Neural cell (in vitro differentiated cells): ENCODE data around the gene DAD1.

Experiments used
- EP300 ChIP-seq: fragments of 450-650 bp; conservative IDR thresholded peaks from 2 replicates; pipeline ENCODE4 v1.6.1; 2014; ENCODE audit warnings: antibody characterized with exemption, mild to moderate bottlenecking, moderate library complexity; ENCODE audit not compliant: poor library complexity, severe bottlenecking
- EZH2 ChIP-seq: fragments of 200-600, 300-800 bp; shearing (Covaris generic), sonication (generic); IDR thresholded peaks from 2 replicates; pipeline ENCODE4 v1.6.1; 2014; ENCODE audit warnings: antibody characterized with exemption, low read length, borderline replicate concordance, mild to moderate bottlenecking; ENCODE audit not compliant: insufficient read depth, poor library complexity, severe bottlenecking
- MXI1 ChIP-seq: fragments of 450-650 bp; conservative IDR thresholded peaks from 2 replicates; pipeline ENCODE4 v1.6.1; 2014; ENCODE audit warnings: antibody characterized with exemption, mild to moderate bottlenecking; ENCODE audit not compliant: poor library complexity, severe bottlenecking
- POLR2AphosphoS5 ChIP-seq: IDR thresholded peaks from 2 replicates; pipeline ENCODE4 v1.6.1; 2012
- RAD21 ChIP-seq: fragments of 450-650 bp; conservative IDR thresholded peaks from 2 replicates; pipeline ENCODE4 v1.6.1; 2014; ENCODE audit warnings: antibody characterized with exemption, mild to moderate bottlenecking, moderate library complexity
- REST ChIP-seq: IDR thresholded peaks from 2 replicates; pipeline ENCODE4 v1.6.1; 2012; ENCODE audit warnings: borderline replicate concordance
- TF ChIP-seq, protein P1 (sequence below): fragments of 450-650 bp; IDR thresholded peaks from 2 replicates; pipeline ENCODE4 v1.5.1; 2014; ENCODE audit warnings: antibody characterized with exemption, mild to moderate bottlenecking, moderate library complexity; ENCODE audit not compliant: poor library complexity, severe bottlenecking

- TF ChIP-seq, protein P1, sequence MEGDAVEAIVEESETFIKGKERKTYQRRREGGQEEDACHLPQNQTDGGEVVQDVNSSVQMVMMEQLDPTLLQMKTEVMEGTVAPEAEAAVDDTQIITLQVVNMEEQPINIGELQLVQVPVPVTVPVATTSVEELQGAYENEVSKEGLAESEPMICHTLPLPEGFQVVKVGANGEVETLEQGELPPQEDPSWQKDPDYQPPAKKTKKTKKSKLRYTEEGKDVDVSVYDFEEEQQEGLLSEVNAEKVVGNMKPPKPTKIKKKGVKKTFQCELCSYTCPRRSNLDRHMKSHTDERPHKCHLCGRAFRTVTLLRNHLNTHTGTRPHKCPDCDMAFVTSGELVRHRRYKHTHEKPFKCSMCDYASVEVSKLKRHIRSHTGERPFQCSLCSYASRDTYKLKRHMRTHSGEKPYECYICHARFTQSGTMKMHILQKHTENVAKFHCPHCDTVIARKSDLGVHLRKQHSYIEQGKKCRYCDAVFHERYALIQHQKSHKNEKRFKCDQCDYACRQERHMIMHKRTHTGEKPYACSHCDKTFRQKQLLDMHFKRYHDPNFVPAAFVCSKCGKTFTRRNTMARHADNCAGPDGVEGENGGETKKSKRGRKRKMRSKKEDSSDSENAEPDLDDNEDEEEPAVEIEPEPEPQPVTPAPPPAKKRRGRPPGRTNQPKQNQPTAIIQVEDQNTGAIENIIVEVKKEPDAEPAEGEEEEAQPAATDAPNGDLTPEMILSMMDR, result no peak
- TF ChIP-seq MXI1 (no peak), EP300 (no peak), POLR2AphosphoS5 (no peak), EZH2 (no peak), REST (no peak), RAD21 (no peak)
Observed at GRCh38 chr14:22565391-22565945, 23.6 kb downstream of the DAD1 start.
